ENCODE measurements around the gene FCRL2. TPM values are rescaled to one million over a fixed set of nuclear protein-coding genes. Genes with fewer than 3 reads are reported as not detected.
A peak's percentile ranks its signal among the peaks of the same experiment; 100 is the strongest.

FCRL2 gene
- total and polyA plus RNA-seq, 2 experiments from 2014 or later = not detected

GRCh38 chr1:157703981-157704380 is 73.0 kb downstream of the FCRL2 start:
- peak overlapping the region; percentile 56; the same call in 1 of the 2 replicates for H2AFZ ChIP-seq
- no peaks in the 10 kb centered on the region for H3K27me3 ChIP-seq (ENCODE audit: insufficient read depth)
- H3K36me3 ChIP-seq (ENCODE audit: insufficient read depth) = no peaks in the 10 kb centered on the region
- Mint-ChIP-seq H3K27me3 (ENCODE audit: insufficient read depth, low read depth, poor library complexity) (no peaks in the 10 kb centered on the region), H3K27ac (no peak overlapping the region), H3K9me3 (no peaks in the 10 kb centered on the region), H3K4me3 (no peak overlapping the region), H3K36me3 (ENCODE audit: low read depth) (no peaks in the 10 kb centered on the region), H3K4me1 (peaks cover 5% of the 10 kb centered on the region; the same call in 1 of the 3 replicates)
- H3K27ac ChIP-seq (ENCODE audit: low read depth) = no peak overlapping the region
- H3K4me1 ChIP-seq (ENCODE audit: insufficient read depth) = no peaks in the 10 kb centered on the region
- H3K79me2 ChIP-seq (replicated peaks; ENCODE audit: insufficient read depth) = no peaks in the 10 kb centered on the region
- H3K9me2 ChIP-seq (ENCODE audit: insufficient read depth) = no peaks in the 10 kb centered on the region
- H3F3A ChIP-seq (replicated peaks; ENCODE audit: low read depth) = no peaks in the 10 kb centered on the region
- no peak for TF ChIP-seq EZH2 (IDR thresholded peaks at IDR 0.05; ENCODE audit: low read depth, unreplicated experiment)
- no peak for TF ChIP-seq REST (IDR thresholded peaks at IDR 0.05; ENCODE audit: unreplicated experiment)
- TF ChIP-seq EZH2phosphoT487 (IDR thresholded peaks at IDR 0.05; ENCODE audit: unreplicated experiment) = no peak
- TF ChIP-seq JUNB (IDR thresholded peaks at IDR 0.05; ENCODE audit: unreplicated experiment) = no peak
- no peak for TF ChIP-seq STAT1 (IDR thresholded peaks at IDR 0.05; ENCODE audit: unreplicated experiment)
- no peak for TF ChIP-seq CREB1 (CRISPR knock-in tag; IDR thresholded peaks at IDR 0.05; ENCODE audit: low read depth)
- TF ChIP-seq ZNF331 (CRISPR knock-in tag; IDR thresholded peaks at IDR 0.05; ENCODE audit: low read depth) = no peak
- TF ChIP-seq NANOG (IDR thresholded peaks at IDR 0.05; ENCODE audit: borderline replicate concordance) = no peak
- TF ChIP-seq ZNF462 (CRISPR knock-in tag; IDR thresholded peaks at IDR 0.05) = no peak
- no peak for TF ChIP-seq ETS1 (IDR thresholded peaks at IDR 0.05)
- no peak for TF ChIP-seq ZNF114 (CRISPR knock-in tag; IDR thresholded peaks at IDR 0.05)
- TF ChIP-seq CTCF (conservative IDR thresholded peaks at IDR 0.05; ENCODE audit: low read depth in 2 of 2) = no peak
- no peak for TF ChIP-seq POLR2AphosphoS5 (IDR thresholded peaks at IDR 0.05; ENCODE audit: low read depth)
- ATAC-seq = no peak
- H3K4me2 ChIP-seq = no peak overlapping the region
- no peak overlapping the region for H3K4me3 ChIP-seq
- no peak for DNase-seq (ENCODE audit: low spot score)
- no peaks in the 10 kb centered on the region for H4K20me1 ChIP-seq (replicated peaks; ENCODE audit: insufficient read depth)

Measured in GM23338 (cell line).